ENCODE measurements around the gene RAB22A. TPM values are rescaled to one million over a fixed set of nuclear protein-coding genes. Genes with fewer than 3 reads are reported as not detected.

Gene RAB22A
- total and polyA plus RNA-seq, 9 of the 15 experiments (the other 6 are each of a cell fraction or from before 2014, with no cell fraction given), result 1.1 to 8.0 (median 6.7) TPM

DNA sequence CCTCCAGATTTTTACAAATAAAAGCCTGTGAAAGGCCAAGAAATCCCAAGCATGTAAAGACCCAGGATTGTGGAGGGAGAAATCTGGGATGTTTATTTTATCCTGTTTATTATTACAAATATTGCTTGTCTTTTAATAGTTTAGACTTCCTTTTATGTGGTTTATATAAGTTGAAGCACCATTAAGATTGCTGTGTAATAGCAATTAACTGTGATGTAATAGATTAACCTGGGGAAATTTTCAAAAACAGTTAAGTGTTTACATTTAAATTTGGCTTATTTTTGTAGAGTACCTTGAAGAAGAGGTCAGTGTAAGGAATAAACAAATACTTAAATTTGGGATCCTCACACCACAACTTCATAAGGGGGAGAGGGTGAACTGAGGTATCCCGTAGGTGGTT, 106.5 kb downstream of the RAB22A start:
- Histone ChIP-seq H3K9ac (ENCODE audit: insufficient read depth in 1 of 2, low read depth in 2 of 2, low read length in 2 of 2) (no peak overlapping the region), H3K4me2 (ENCODE audit: insufficient read depth, low read length) (no peak overlapping the region), H4K20me1 (replicated peaks; ENCODE audit: control insufficient read depth, insufficient read depth, low read length) (peaks cover 12% of the 10 kb centered on the region), H3K36me3 (ENCODE audit: control insufficient read depth, insufficient read depth, low read length) (peaks cover 46% of the 10 kb centered on the region), H3K79me2 (ENCODE audit: control insufficient read depth, insufficient read depth, low read length) (peaks cover 77% of the 10 kb centered on the region), H3K4me1 (replicated peaks in 1 of 2; ENCODE audit: control insufficient read depth in 2 of 2, insufficient read depth in 2 of 2, low read length in 2 of 2) (peaks cover 3 to 8% of the 10 kb centered on the region in 2 experiments; a peak in 3 of 5 replicates), H2AFZ (ENCODE audit: low read depth, low read length) (no peak overlapping the region), H3K9me1 (ENCODE audit: control insufficient read depth, insufficient read depth, low read length) (no peaks in the 10 kb centered on the region), H3K4me3 (no peak overlapping the region), H3K27me3 (ENCODE audit: control insufficient read depth in 2 of 2, insufficient read depth in 2 of 2, low read length in 2 of 2) (no peaks in the 10 kb centered on the region), H3K27ac (ENCODE audit: extremely low read depth, low read depth, low read length) (no peak overlapping the region), H3K9me3 (replicated peaks; ENCODE audit: control insufficient read depth, insufficient read depth, low read depth, low read length) (no peaks in the 10 kb centered on the region)
- 93% methylated on average over 1 of the region's 1 CpG for WGBS (ENCODE audit: insufficient coverage, low coverage, missing lambda C conversion rate)
- no peak for TF ChIP-seq BRF1 (IDR thresholded peaks at IDR 0.05; ENCODE audit: borderline replicate concordance, extremely low read depth, insufficient read length)
- ChIA-PET POLR2A (no interaction called here), CTCF (ENCODE audit: low intra/inter-chr PET ratio) (no interaction called here)
- DNase-seq (ENCODE audit: extremely low read depth in 1 of 4, low spot score in 3 of 4) (no peak), FAIRE-seq (peak; percentile 26), ATAC-seq (no peak)
- intact Hi-C loops (cut with micrococcal nuclease), result no loop called here
- no TSS peak for BruUV-seq (replicated peaks)
- in situ Hi-C loops (cut with MboI), result no loop called here

DNA sequence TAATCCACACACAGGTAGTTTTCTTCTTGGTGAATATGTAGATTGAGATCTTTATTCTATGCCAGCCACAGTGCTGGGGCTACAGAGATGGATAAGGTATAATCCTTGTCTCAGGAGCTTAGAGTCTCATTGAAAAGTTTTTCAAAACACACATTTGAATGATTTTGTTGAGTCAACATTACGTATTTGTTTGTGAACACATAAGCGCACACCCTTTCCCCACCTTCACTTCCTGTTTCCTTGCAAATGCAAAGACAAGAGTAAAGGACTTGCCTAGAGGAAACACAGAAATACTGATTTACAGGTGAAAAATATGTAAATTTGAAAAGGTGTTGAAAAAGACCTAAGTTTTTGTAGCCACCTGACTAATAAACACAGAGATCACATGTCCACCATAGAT, 107.3 kb downstream of the RAB22A start:
- Histone ChIP-seq H3K9me1 (ENCODE audit: control insufficient read depth, insufficient read depth, low read length) (no peaks in the 10 kb centered on the region), H3K27me3 (ENCODE audit: control insufficient read depth in 2 of 2, insufficient read depth in 2 of 2, low read length in 2 of 2) (no peaks in the 10 kb centered on the region), H3K4me3 (no peak overlapping the region), H3K36me3 (ENCODE audit: control insufficient read depth, insufficient read depth, low read length) (peaks cover 53% of the 10 kb centered on the region), H3K4me1 (replicated peaks in 1 of 2; ENCODE audit: control insufficient read depth in 2 of 2, insufficient read depth in 2 of 2, low read length in 2 of 2) (peaks cover 3 to 9% of the 10 kb centered on the region in 2 experiments; a peak in 3 of 5 replicates), H4K20me1 (replicated peaks; ENCODE audit: control insufficient read depth, insufficient read depth, low read length) (peaks cover 12% of the 10 kb centered on the region), H3K9ac (ENCODE audit: insufficient read depth in 1 of 2, low read depth in 2 of 2, low read length in 2 of 2) (no peak overlapping the region), H3K4me2 (ENCODE audit: insufficient read depth, low read length) (no peak overlapping the region), H3K27ac (ENCODE audit: extremely low read depth, low read depth, low read length) (no peak overlapping the region), H3K9me3 (replicated peaks; ENCODE audit: control insufficient read depth, insufficient read depth, low read depth, low read length) (no peaks in the 10 kb centered on the region), H2AFZ (ENCODE audit: low read depth, low read length) (no peak overlapping the region), H3K79me2 (ENCODE audit: control insufficient read depth, insufficient read depth, low read length) (peaks cover 77% of the 10 kb centered on the region)
- no peak for FAIRE-seq
- ChIA-PET CTCF (ENCODE audit: low intra/inter-chr PET ratio) (no interaction called here), POLR2A (no interaction called here)
- intact Hi-C loops (cut with micrococcal nuclease), result no loop called here
- WGBS (ENCODE audit: insufficient coverage, low coverage, missing lambda C conversion rate), result 94% methylated on average over 2 of the region's 2 CpGs
- in situ Hi-C loops (cut with MboI), result no loop called here
- no TSS peak for BruUV-seq (replicated peaks)
- no peak for DNase-seq (ENCODE audit: extremely low read depth in 1 of 4, low spot score in 3 of 4)
- ATAC-seq, result no peak
- no peak for TF ChIP-seq HDAC6 (IDR thresholded peaks at IDR 0.05; ENCODE audit: low read depth, low read length)
- TF ChIP-seq SPI1 (IDR thresholded peaks at IDR 0.05; ENCODE audit: borderline replicate concordance, low read depth, low read length), result peak; percentile 32; the same call in 1 of the 2 replicates
- TF ChIP-seq ZNF384 (IDR thresholded peaks at IDR 0.05; ENCODE audit: low read depth, low read length), result no peak
- TF ChIP-seq, protein P1, sequence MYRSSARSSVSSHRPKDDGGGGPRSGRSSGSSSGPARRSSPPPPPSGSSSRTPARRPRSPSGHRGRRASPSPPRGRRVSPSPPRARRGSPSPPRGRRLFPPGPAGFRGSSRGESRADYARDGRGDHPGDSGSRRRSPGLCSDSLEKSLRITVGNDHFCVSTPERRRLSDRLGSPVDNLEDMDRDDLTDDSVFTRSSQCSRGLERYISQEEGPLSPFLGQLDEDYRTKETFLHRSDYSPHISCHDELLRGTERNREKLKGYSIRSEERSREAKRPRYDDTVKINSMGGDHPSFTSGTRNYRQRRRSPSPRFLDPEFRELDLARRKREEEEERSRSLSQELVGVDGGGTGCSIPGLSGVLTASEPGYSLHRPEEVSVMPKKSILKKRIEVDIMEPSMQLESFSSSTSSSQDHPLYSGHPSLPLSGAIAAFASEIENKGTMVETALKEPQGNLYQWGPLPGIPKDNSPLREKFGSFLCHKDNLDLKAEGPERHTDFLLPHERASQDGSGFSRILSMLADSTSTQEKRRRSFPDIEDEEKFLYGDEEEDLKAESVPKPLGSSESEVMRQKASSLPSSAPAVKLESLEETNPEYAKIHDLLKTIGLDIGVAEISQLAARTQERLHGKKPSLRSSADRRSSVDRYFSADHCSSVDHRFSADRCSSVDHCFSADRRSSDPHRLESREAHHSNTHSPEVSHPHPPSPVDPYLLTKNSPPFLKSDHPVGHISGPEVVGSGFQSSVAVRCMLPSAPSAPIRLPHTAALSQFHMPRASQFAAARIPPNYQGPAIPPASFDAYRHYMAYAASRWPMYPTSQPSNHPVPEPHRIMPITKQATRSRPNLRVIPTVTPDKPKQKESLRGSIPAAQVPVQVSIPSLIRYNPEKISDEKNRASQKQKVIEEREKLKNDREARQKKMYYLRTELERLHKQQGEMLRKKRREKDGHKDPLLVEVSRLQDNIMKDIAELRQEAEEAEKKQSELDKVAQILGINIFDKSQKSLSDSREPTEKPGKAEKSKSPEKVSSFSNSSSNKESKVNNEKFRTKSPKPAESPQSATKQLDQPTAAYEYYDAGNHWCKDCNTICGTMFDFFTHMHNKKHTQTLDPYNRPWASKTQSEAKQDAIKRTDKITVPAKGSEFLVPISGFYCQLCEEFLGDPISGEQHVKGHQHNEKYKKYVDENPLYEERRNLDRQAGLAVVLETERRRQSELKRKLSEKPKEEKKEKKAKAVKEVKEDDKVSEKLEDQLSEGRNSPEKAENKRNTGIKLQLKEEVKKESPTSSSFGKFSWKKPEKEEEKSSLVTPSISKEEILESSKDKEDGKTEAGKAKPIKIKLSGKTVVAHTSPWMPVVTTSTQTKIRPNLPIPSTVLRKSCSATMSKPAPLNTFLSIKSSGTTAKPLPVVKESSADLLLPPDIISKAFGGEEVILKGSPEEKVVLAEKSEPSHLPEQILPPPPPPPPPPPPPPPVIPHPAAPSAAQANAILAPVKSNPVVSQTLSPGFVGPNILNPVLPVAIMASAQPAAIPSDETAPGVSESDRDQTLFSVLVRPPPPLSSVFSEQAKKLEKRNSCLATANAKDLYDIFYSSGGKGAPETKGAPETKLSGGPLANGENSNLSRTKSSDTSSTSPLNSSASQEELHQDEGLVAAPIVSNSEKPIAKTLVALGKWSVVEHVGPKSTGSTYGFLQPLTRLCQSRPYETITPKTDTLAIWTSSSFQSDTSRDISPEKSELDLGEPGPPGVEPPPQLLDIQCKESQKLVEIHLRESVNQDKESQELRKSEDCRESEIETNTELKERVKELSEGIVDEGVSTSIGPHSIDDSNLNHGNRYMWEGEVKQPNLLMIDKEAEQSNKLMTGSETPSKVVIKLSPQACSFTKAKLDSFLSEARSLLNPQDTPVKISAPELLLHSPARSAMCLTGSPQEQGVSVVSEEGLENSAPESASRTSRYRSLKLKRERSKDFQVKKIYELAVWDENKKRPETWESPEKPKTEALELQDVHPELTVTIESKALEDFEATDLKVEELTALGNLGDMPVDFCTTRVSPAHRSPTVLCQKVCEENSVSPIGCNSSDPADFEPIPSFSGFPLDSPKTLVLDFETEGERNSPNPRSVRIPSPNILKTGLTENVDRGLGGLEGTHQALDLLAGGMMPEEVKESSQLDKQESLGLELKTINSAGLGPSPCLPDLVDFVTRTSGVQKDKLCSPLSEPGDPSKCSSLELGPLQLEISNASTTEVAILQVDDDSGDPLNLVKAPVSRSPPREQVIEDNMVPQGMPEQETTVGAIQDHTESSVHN (IDR thresholded peaks at IDR 0.05; ENCODE audit: borderline replicate concordance in 1 of 2, low read depth in 1 of 2), result no peak
